ENCODE data around the gene SPTLC3. TPM values are rescaled to one million over a fixed set of nuclear protein-coding genes. Genes with fewer than 3 reads are reported as not detected.

Gene SPTLC3
- total and polyA plus RNA-seq, 2 experiments from 2014 or later: 0.52 to 0.66 TPM

DNA sequence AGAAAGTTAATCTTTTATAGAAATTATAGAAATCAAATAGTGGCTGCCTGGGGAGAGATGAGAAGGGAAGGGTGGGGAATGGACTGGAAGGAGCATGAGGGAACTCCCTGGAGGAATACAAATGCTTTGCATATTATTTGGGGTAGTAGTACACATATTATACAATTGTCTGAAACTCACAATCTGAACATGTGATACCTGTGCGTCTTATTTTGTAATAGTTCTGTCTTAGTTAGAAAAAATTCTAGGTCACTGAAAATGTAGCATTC, 30.7 kb upstream of the SPTLC3 start:
- H3K27ac ChIP-seq (ENCODE audit: low read depth): no peak overlapping the region
- H3K4me3 Mint-ChIP-seq: no peak overlapping the region
- H3K27me3 Mint-ChIP-seq (ENCODE audit: insufficient read depth, low read depth, poor library complexity): no peaks in the 10 kb centered on the region
- H3K9me2 ChIP-seq (ENCODE audit: insufficient read depth): no peaks in the 10 kb centered on the region; the same call in 1 of the 2 replicates
- no peaks in the 10 kb centered on the region; the same call in 2 of the 3 replicates for H3K4me1 Mint-ChIP-seq
- no peaks in the 10 kb centered on the region for H3K79me2 ChIP-seq (replicated peaks; ENCODE audit: insufficient read depth)
- H3F3A ChIP-seq (replicated peaks; ENCODE audit: low read depth): no peaks in the 10 kb centered on the region
- DNase-seq (ENCODE audit: low spot score) (no peak), ATAC-seq (no peak)
- no peaks in the 10 kb centered on the region for H3K4me1 ChIP-seq (ENCODE audit: insufficient read depth)
- H2AFZ ChIP-seq: no peak overlapping the region
- H3K4me3 ChIP-seq: no peak overlapping the region
- H3K27ac Mint-ChIP-seq: no peak overlapping the region
- no peak overlapping the region for H3K4me2 ChIP-seq
- no peaks in the 10 kb centered on the region for H4K20me1 ChIP-seq (replicated peaks; ENCODE audit: insufficient read depth)
- no peaks in the 10 kb centered on the region for H3K9me3 Mint-ChIP-seq
- no peaks in the 10 kb centered on the region for H3K36me3 ChIP-seq (ENCODE audit: insufficient read depth)
- no peaks in the 10 kb centered on the region for H3K36me3 Mint-ChIP-seq (ENCODE audit: low read depth)
- TF ChIP-seq CREB1 (CRISPR knock-in tag; IDR thresholded peaks at IDR 0.05; ENCODE audit: low read depth): no peak
- no peak for TF ChIP-seq ETS1 (IDR thresholded peaks at IDR 0.05)
- TF ChIP-seq EZH2 (IDR thresholded peaks at IDR 0.05; ENCODE audit: low read depth, unreplicated experiment): no peak
- no peak for TF ChIP-seq REST (IDR thresholded peaks at IDR 0.05; ENCODE audit: unreplicated experiment)
- no peak for TF ChIP-seq ZNF331 (CRISPR knock-in tag; IDR thresholded peaks at IDR 0.05; ENCODE audit: low read depth)
- TF ChIP-seq ZNF114 (CRISPR knock-in tag; IDR thresholded peaks at IDR 0.05): no peak
- no peak for TF ChIP-seq NANOG (IDR thresholded peaks at IDR 0.05; ENCODE audit: borderline replicate concordance)
- no peak for TF ChIP-seq POLR2AphosphoS5 (IDR thresholded peaks at IDR 0.05; ENCODE audit: low read depth)
- TF ChIP-seq ZNF462 (CRISPR knock-in tag; IDR thresholded peaks at IDR 0.05): no peak
- no peak for TF ChIP-seq JUNB (IDR thresholded peaks at IDR 0.05; ENCODE audit: unreplicated experiment)
- no peak for TF ChIP-seq EZH2phosphoT487 (IDR thresholded peaks at IDR 0.05; ENCODE audit: unreplicated experiment)
- TF ChIP-seq, protein P1, sequence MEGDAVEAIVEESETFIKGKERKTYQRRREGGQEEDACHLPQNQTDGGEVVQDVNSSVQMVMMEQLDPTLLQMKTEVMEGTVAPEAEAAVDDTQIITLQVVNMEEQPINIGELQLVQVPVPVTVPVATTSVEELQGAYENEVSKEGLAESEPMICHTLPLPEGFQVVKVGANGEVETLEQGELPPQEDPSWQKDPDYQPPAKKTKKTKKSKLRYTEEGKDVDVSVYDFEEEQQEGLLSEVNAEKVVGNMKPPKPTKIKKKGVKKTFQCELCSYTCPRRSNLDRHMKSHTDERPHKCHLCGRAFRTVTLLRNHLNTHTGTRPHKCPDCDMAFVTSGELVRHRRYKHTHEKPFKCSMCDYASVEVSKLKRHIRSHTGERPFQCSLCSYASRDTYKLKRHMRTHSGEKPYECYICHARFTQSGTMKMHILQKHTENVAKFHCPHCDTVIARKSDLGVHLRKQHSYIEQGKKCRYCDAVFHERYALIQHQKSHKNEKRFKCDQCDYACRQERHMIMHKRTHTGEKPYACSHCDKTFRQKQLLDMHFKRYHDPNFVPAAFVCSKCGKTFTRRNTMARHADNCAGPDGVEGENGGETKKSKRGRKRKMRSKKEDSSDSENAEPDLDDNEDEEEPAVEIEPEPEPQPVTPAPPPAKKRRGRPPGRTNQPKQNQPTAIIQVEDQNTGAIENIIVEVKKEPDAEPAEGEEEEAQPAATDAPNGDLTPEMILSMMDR (conservative IDR thresholded peaks at IDR 0.05; ENCODE audit: low read depth in 2 of 2): no peak
- TF ChIP-seq STAT1 (IDR thresholded peaks at IDR 0.05; ENCODE audit: unreplicated experiment): no peak
- H3K27me3 ChIP-seq (ENCODE audit: insufficient read depth): no peaks in the 10 kb centered on the region
